Caki2 (cell line): ENCODE data around the gene AP2A2. TPM values are rescaled to one million over a fixed set of nuclear protein-coding genes. Genes with fewer than 3 reads are reported as not detected.

Experiments
- DNase-seq: peaks from one replicate; pipeline ENCODE4 v3.0.0-alpha.2; 2015; ENCODE audit warnings: low read depth
- in situ Hi-C: cut with HindIII; loops from 2 replicates; pipeline ENCODE4 v1.10.0; 2016; ENCODE audit warnings: low sequenced_read_pairs, low pct_unique_long_range_greater_than_20kb, mixed read lengths
- total RNA-seq: library from RNA; depleted of rRNA; stranded (reverse); fragments of >200 nt; shearing (Covaris generic); gene quantifications from 2 replicates; pipeline ENCODE4 v1.2.3, GENCODE V29; 2014; ENCODE audit warnings: low replicate concordance

Gene AP2A2
- total RNA-seq, 1 experiment from 2014 or later: 49.4 TPM

DNA sequence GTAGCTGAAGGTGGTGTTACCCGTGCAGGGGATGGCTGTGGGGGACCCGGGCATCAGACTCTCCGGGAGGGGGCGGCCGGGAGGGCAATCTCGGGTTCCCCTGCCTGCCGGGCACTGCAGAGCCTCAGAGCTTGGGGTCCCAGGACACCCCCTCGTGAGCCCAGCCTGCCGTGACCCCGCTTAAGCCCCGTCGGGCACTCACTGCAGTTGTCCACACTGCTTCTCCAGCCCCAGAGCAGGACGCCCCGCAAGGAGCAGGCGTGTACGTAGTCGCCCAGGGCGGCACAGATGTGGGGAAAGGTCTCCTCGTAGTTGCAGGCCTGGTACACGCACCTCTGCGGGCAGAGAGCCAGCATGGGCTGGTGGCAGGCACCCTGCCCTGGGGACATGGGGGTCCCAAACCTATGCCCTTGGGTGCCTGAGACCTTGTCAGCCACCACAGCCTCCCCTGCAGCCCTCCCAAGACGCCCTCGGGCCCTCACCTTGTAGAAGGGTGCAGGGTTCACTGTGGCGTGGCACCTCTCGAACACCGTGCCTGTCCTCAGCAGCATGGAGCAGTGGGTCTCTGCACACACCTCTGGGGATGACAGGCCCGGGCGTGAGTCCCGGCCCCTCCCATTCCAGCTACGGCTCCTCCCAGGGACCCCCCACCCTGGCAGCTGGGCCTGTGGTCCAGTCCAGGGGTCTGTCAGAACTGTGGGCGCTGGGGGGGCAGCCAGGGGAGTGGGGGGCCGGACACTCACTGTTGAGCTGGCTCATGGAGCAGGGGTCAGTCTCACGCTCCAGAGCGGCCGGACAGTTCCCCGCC lies 102.0 kb downstream of the AP2A2 start:
- no peak for DNase-seq
- in situ Hi-C loops: no loop called here

DNA sequence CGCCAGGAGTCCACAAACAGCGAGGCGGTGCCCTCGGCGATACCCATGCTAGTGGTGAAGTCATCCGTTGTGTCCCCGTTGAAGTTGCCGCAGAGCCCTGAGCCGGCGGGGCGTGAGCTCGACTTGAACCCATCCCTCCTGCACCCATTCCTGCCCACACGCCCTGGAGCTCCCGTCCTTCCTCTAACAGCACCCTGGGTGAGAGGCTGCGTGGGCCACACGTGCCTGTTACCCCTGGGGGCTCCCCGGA lies 102.5 kb downstream of the AP2A2 start:
- DNase-seq: no peak
- in situ Hi-C loops: no loop called here

DNA sequence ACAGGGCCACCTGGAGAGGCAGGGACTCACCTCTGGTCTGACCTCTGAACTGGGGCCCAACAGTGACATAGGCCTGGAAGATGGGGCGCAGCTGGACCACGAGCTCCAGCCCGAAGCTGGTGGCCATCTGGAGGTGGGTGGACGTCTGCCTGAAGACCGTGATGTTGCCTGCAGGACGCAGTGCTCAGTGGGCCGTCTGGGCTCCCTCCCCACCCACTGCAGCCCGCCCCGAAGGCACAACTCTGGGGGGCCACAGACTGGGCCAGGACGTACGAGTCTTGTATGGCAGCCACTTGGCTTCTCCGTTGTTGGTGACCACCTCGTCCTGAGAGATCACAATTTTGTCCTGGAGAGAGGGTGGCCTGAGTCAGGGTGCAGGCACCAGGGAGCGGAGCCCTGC lies 102.9 kb downstream of the AP2A2 start:
- in situ Hi-C loops: no loop called here
- DNase-seq: no peak

DNA sequence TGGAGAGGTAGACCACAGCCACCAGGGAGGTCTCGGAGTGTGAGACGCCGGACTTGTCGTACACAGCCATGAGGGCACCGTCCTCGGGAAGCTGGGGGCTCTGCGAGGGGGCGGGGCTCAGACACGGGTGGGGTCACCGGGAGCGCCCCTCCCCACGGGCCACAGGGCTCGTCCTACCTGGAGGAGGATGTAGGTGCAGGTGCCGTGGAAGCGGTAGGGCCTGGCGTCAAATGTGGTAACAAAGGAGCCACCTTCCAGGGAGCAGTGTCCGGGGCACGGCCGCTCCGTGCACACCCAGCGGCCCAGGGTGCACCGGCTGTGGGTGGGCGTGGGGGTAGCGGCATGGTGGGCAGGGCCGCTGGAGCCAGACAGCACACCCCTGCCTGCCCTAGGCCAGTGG lies 103.4 kb downstream of the AP2A2 start:
- DNase-seq: no peak
- in situ Hi-C loops: no loop called here

DNA sequence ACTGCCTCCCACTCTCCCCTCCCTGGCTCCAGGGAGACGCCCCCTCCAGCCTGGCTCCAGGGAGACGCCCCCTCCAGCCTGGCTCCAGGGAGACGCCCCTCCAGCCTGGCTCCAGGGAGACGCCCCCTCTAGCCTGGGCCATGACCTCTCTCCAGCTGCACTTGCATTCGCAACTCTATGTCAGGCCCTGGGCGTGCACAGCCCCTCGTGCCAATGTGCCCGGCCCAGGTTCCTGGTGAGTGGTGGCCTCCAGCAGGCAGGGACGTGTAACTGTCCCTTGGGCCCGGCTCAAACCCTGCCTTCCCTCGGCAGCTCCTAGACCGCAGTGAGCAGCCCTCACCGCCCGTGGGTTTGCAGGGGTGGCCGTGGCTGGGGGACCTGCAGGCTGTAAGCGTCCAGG lies 104.0 kb downstream of the AP2A2 start:
- DNase-seq: no peak
- in situ Hi-C loops: no loop called here

DNA sequence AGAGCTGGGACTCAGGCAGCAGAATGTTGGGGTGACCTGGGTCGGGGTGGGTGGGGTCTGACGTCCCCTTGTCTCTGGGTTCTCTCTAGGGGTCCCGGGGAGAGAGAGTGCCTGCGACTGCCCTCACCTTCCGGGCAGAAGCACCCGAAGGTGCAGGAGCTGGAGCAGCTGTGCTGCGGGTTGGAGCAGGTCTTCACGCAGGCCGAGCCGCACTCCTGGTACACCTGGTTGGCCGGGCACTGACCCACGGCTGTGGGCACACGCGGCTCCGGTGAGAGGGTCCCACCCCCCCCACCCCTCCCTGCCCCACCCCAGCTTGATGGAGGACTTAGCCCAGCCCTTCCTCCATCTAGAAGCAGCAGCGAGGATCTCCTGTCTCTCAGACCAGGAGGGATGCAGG lies 104.4 kb downstream of the AP2A2 start:
- no peak for DNase-seq
- in situ Hi-C loops: no loop called here

DNA sequence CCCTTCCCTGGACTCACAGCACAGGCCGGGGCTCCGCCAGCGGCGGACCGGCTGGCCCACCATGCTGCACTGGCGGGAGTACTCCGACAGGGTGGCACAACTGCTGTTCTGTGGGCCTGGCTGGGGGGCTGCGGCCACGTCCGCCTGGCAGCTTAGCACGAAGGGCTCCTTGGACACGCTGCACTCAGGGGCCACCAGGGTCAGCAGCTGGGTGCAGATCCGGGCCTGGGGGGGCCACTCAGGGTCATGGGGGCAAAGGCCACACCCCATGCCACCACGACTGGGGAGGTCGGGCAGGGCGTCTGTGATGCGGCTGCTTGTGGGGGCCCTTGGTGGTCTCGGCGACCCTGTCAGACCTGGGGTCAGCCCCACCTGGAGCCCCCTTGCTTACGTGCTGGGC lies 104.9 kb downstream of the AP2A2 start:
- DNase-seq: no peak
- in situ Hi-C loops: no loop called here

DNA sequence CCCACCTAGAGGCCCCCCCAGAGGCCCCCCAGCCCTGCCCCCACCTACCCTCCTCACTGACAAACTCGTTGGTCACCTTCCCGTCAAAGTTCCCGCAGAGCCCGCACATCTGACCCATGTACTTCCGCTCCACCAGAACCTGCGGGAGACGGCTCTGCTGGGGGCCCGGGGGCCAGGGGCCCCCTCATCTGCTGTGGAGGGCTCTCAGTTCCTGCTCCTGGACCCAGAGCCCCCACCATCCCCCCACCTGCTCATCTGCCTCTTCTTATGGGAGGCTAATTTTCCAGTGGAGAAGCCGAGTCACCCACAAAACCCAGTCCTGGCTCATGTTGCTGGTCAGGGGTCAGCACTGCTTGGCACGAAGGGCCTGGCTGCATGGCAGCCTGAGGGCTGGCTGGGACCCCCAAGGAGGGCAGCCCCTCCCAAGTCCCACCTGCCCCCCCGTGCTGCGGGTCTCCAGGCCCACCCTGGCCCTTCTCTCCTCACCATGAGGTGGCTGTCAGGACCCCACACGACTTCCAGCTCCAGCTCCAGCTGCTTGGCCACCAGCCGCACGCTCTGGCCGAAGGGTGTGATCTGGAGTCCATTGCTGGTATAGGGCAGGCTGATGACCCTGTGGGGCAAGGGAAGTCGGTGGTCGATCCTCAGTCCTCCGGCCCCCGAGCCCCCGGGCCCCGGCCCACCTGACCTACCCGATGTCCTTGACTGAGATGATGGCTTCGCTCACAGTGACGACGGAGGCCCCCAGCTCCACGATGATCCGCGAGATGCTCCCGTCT lies 105.6 kb downstream of the AP2A2 start:
- in situ Hi-C loops: no loop called here
- DNase-seq: no peak

DNA sequence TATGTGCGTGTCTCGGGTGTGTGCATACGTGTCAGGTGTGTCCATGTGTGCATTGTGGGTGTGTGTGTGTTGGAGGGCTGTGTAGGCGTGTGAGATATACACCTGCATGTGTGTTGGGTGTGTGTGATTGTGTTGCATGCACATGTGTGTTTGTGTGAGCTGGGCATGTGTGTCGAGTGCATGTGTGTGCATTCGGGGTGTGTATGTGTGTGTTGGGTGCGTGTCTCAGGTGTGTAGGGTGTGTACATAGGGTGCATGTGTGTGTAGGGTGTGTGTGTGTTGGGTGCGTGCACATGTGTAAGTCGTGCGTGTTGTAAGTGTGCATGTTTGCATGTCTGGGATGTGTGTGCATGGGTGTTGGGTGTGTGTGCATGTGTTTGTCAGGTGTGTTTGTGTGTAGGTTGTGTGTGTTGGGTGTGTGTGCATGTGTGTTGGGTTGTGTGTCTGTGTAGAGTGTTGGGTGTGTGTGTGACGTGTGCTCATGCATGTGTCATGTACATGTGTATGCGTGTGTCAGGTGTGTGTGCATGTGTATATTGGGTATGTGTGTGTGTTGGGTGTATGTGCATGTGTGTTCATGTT lies 106.7 kb downstream of the AP2A2 start:
- DNase-seq: no peak
- in situ Hi-C loops: no loop called here

DNA sequence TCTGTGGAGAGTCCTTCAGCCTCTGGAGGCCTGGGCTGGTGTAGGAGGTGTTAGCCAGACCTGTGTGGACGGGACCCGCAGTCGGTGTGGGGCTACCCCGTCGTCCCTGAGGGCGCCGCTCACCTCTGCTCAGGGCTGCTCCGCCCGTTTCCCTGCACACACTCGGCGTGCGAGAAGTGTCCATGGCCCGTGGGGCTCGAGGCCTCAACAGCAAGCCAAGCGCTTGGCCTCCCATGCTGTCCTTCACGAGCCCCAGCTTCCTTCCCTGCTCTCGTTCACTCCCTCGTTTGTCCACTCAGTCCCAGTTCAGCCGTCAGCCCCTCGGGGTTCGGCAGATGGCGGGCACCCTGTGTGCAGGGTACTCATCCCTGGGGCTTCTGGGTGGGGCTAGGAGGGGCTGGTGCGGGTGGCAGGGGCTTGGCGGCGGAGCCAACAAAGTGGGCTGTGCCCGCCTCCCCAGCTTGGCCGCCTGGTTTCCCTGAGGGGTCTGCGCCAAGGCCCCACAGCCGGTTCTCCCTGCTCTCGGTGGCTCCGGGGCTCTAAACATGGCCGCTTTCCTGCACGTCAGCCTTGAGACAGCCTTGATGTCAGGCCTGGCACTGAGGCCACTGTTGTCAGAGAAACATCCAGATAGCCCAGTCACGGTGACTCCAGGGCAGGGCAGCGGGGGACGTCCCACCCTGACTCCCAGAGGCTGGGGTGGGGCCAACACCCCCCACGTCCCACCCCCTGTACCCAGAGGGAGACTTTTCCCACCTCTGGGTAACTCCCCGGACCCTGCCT lies 107.5 kb downstream of the AP2A2 start:
- in situ Hi-C loops: no loop called here
- no peak for DNase-seq

DNA sequence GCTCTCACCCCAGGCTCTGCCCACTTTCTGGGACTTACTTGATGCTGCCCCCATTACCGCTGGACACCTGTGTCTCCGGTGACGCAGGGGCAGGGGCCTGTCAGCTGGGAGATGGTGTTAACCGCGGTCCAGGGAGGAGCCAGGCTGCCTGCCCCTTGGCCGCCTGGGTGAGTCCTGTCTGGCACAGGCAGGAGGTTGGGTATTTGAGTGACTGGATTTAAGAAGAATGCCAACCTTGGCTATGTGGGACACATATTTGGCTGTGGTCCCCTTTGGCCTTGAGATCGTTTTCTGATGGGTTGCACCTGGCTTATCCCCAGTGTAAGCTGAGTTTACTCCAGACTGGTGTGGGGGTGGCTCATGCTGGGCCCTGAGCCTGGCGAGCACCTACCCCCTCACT lies 108.3 kb downstream of the AP2A2 start:
- no peak for DNase-seq
- in situ Hi-C loops: no loop called here

DNA sequence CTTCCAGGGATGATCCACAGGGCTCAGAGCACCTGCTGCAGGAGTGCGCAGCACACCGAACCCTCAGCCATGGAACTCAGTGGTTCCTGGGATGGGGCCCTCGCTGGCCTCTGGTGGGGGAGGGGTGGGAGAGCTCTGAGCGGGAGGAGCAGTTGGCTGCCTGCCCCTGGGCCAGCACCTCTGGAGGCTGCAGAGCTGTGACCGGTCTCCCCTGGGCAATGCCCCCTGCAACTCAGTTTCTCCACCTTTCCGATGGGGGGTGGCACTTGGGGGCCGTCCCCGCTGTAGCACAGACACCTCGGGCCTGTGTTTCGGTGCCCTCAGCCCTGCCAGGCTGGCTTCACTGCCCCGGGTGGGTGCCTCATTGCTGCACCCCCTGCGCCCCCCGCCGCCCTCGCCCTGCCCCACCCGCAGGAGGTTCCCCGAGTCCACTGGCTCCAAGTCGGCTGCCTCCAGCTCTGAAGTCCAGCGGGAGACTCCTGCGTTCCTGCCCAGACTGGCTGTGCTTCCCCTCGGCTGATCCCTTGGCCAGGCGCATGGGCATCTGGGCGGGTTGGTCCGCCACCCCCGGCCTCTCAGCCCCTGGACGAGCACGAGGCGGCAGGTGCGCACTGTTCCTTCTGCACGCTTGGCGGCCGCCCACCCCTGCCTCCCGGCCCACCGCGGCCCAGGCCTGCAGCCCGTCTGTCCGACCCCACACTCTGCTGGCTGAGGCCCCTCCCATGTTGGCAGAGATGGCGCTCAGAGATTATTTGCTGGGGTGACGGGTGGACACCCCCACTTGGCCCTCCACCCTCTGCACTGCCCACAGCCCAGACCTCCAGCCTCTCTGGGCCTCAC lies 109.0 kb downstream of the AP2A2 start:
- DNase-seq: no peak
- in situ Hi-C loops: no loop called here

DNA sequence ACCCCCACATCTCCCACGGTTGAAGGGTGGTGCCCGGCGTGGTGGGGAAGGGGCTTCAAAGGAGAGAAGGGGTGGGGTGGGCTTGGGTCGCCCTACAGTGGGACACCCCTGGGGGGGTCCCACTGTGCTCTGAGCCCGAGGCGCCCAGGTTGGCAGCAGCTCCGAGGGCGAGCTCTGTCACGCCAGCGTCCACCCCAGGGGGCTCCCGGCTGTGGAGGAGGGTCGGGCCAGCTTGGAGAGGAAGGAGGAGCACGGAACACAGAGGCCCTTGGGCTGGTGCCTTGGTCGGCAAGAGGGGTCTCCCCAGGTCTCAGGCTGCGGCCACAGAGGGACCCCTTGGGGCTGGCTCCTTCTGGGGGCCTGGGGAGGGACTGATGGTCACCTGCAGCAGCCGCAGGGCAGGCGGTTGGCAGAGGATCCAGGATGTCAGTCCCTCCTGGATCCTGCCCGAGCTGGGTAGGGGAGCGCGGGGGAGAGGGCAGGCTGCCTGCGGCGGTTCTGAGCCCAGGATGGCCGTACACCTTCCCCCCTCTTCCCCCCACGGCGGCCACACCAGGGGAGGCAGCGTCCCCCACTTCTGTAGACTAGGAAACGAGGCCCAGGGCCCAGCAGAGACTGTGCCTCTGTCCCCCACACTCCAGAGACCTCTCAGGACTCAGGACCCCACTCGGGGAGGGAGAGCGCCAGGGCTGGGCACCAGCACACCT lies 110.1 kb downstream of the AP2A2 start:
- DNase-seq: no peak
- in situ Hi-C loops: no loop called here

DNA sequence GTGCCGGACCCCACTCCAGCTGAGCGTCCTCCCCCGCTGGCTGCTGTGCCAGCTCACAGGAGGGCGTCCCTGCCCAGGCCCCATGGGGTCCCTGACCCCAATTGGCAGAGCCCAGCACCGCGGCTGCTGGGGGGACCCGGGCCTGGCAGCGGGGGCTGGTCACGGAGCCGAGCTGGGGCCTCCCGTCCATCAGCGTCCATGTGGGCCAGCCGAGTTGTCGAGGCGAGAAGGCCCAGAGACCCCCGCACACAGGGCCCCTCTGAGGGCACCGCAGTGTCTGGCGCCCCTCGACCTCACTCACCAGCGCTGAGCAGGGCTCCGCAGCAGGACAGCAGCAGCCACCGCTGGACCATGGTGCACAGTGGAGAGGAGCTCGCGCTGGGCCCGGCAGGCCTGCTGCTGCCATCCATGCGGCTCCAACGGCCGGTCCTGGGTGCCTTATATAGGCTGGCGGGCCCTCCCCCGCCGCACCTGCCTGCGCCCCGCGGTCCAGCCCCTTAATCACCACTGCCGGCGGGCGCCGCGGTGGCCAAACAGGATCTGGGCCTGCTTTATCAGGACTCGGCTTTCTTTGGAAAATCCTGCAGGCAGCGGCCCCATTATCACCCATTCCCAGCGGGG lies 110.7 kb downstream of the AP2A2 start, which contains the start of gene MUC6:
MUC6 (minus strand) TSS at position 416 of the 621 bp plus-strand sequence; CDS start at position 353, 63 bp downstream.
- in situ Hi-C loops: no loop called here
- DNase-seq: no peak

DNA sequence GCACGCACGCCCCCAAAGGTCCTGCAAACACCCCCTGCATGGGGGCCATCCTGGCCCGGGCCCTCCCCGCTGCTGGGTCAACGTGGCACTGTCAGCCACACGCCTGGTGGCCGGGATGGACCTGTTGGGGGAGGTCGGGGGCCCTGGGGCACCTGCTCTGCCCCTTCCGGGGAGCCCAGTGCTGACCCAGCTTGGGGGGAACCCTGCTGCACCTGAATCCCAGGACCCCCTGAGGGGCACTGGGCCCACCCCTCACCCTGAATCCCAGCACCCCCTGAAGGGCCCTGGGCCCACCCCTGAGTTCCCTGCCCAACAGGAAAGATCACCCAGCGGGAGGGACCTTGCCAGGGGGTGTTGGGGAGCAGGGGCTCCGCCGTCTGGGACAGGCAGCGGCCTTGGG lies 111.3 kb downstream of the AP2A2 start:
- in situ Hi-C loops: no loop called here
- no peak for DNase-seq

DNA sequence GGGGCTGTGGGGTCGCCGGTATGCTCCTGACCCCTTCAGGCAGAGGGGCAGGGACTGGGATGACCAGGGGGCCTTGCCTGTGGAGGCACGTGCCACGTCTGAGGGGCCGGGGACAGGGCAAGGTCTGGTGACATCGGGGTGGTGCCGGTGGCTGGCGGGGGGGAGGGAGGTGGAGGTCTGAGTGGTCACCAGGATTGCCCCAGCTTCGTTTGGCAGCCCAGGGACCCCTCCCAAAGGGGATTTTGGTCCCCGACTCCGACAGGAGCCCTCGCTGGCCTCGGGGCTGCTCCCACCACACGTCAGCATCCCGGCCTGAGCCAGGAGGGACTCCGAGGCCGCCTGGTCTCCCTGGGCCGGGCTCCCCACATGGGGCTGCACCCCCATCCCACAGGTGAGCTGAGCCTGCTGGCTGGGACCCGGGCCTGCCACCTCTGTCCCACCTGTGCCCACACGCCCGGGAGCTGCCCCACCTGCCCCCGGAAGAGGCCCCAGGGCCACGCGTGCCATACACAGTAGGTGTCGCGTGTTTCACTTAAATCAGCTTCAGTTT lies 111.9 kb downstream of the AP2A2 start:
- no peak for DNase-seq
- in situ Hi-C loops: no loop called here

DNA sequence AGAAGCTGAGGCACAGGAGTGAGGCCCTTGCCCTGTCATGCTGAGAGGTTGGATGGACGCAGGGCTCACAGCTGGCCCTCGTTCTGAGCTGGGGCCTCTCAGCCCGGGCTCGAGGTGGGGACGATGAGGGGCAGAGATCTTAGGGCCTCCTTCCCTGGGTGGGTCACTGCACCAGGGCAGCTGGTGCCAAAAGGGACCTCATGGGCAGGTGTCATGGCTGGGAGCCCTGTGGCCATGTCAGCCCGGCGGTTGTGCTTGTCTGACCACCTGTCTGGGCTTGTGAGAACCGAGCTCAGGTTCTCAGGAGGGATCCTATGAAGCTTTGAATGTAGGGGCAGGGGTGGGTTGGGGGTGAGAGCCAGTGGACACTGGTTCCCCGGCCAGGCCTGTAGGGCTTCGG lies 112.7 kb downstream of the AP2A2 start:
- in situ Hi-C loops: no loop called here
- DNase-seq: no peak
